ENCODE results near the gene NSUN5. TPM values are rescaled to one million over a fixed set of nuclear protein-coding genes. Genes with fewer than 3 reads are reported as not detected.
"Not testable (repeated sequence)": the region's sequence is repeated elsewhere in the genome, so short reads cannot be mapped to it uniquely, and the experiment has no call there.

The NSUN5 gene
- polyA plus RNA-seq, 3 donors from 2014 or later = 32.0 to 41.1 (median 32.6) TPM

- H3K27ac Mint-ChIP-seq; H3K27me3 Mint-ChIP-seq (ENCODE audit: low read depth in 3 of 3); H3K9me3 Mint-ChIP-seq: not testable (repeated sequence)
Observed at GRCh38 chr7:73318656-73319204, 10.1 kb upstream of the NSUN5 start.

GRCh38 chr7:73316521-73316920 lies 7.9 kb upstream of the NSUN5 start:
- Mint-ChIP-seq H3K27ac (no peak overlapping the region), H3K36me3 (no peaks in the 10 kb centered on the region), H3K4me1 (no peaks in the 10 kb centered on the region), H3K27me3 (ENCODE audit: low read depth in 3 of 3) (peaks cover under 1 to 2% (median 2%) of the 10 kb centered on the region in 3 donors), H3K9me3 (no peaks in the 10 kb centered on the region), H3K4me3 (no peak overlapping the region)
- no peak for DNase-seq

More at GRCh38 chr7:73318656-73319204, 10.1 kb upstream of the NSUN5 start:
- not testable (repeated sequence) for DNase-seq, H3K36me3 Mint-ChIP-seq, H3K4me1 Mint-ChIP-seq, H3K4me3 Mint-ChIP-seq

GRCh38 chr7:73314271-73314670 lies 5.6 kb upstream of the NSUN5 start:
- H3K36me3 Mint-ChIP-seq = no peaks in the 10 kb centered on the region
- H3K4me1 Mint-ChIP-seq = peaks cover 3 to 4% of the 10 kb centered on the region in 2 donors
- H3K27me3 Mint-ChIP-seq (ENCODE audit: low read depth in 3 of 3) = peaks cover 2 to 5% (median 2%) of the 10 kb centered on the region in 3 donors
- DNase-seq = no peak
- H3K4me3 Mint-ChIP-seq = no peak overlapping the region
- H3K27ac Mint-ChIP-seq = no peak overlapping the region
- no peaks in the 10 kb centered on the region for H3K9me3 Mint-ChIP-seq

GRCh38 chr7:73313521-73313906 lies 4.9 kb upstream of the NSUN5 start:
- H3K27ac Mint-ChIP-seq = no peak overlapping the region
- H3K4me3 Mint-ChIP-seq = no peak overlapping the region
- peaks cover 11 to 12% of the 10 kb centered on the region in 2 donors for H3K4me1 Mint-ChIP-seq
- H3K9me3 Mint-ChIP-seq = no peaks in the 10 kb centered on the region
- no peak for DNase-seq
- H3K27me3 Mint-ChIP-seq (ENCODE audit: low read depth in 3 of 3) = peaks cover 2 to 7% (median 5%) of the 10 kb centered on the region in 3 donors
- H3K36me3 Mint-ChIP-seq = peaks cover 0 to 3% (median 0%) of the 10 kb centered on the region in 3 donors

DNA sequence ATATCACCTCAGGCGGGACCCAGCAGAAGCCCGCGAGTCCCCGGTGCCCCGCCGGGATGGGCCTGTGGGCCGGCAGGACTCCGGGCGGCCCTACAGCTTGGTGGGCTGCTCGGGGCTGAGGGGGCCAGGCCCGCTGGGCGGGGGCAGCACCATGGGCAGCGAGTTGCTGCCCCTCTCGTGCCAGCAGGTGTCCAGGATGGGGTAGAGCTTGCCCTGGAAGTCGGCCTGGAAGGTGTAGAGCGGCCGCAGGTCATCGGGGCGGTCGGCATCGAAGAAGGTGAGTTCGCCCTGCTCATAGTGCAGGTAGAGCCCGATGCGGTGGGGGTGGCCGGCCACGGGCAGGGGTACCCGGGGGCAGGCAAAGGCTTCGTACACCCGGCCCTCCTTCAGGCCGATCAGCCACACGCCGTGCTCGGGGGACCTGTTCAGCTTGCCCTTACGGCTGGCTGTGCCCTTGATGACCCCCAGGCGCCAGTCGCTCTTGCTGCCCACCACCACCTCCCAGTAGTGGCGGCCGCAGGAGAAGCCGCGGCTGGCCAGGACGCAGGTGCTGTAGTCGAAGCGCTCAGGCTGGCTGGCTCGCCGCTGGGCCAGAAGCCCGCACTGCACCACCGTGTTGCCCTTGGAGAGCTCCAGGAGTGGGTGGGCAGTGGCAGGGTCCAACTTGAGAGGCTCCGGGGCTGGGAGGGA lies 4.3 kb upstream of the NSUN5 start:
- peaks cover 0 to 3% (median 0%) of the 10 kb centered on the region in 3 donors for H3K36me3 Mint-ChIP-seq
- no peaks in the 10 kb centered on the region for H3K9me3 Mint-ChIP-seq
- no peak overlapping the region for H3K4me3 Mint-ChIP-seq
- H3K27ac Mint-ChIP-seq = no peak overlapping the region
- DNase-seq = no peak
- H3K4me1 Mint-ChIP-seq = peaks cover 15% of the 10 kb centered on the region in 2 donors
- peaks cover 2 to 7% (median 5%) of the 10 kb centered on the region in 3 donors for H3K27me3 Mint-ChIP-seq (ENCODE audit: low read depth in 3 of 3)

DNA sequence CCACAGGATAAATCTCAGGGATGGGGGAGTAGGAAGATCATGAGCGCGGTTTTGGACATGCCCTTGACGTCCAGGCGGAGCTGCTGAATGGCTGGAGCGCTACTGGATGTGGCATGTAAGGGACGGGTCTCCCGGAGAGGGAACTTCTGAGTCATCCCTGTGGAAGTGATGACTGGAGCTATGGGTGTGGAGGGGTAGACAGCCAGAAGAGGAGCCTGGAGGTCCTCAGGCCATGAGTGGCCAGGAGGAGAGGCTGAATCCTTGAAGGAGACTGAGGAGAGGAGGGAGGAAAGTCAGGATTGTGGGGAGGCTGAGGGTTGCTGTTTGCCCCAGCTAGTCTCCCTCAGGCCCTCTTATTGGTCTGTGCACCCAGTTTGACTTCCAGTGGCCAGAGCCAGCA lies 2.8 kb upstream of the NSUN5 start:
- not testable (repeated sequence) for DNase-seq; H3K9me3 Mint-ChIP-seq; H3K27me3 Mint-ChIP-seq (ENCODE audit: low read depth in 3 of 3); H3K4me3 Mint-ChIP-seq; H3K27ac Mint-ChIP-seq
- Mint-ChIP-seq H3K4me1 (peaks cover 30 to 31% of the 10 kb centered on the region in 2 donors), H3K36me3 (peaks cover 0 to 10% (median 8%) of the 10 kb centered on the region in 3 donors)

DNA sequence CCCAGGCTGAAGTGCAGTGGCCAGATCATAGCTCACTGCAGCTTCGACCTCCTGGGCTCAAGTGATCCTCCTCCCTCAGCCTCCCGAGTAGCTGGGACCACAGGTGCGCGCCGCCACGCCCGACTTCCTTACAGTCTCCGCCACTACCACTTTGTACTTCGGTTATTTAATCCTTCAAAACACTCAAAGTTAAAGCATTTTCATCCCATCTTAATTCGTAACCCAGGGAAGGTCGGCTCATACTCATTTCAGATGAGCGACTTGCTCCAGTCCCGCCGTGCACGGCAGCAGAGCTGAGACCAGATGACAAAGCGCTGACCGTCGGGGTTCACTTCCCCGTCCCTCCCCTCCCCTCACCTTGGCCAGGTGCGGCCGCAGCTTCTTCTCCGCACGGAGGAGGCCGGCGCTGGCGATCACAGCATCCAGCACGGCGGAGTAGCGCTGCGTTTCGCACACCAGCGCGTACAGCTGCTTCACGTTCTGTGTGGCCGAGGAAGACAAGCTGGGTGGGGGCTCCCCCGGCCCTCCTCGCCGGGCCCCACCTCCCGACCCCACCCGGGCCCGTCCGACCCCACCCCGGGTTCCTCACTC lies 457 bp downstream of the NSUN5 start:
- no peak for DNase-seq
- no peaks in the 10 kb centered on the region for H3K9me3 Mint-ChIP-seq
- H3K4me3 Mint-ChIP-seq = peak overlapping the region; percentile 93 to 98 (median 97)
- H3K4me1 Mint-ChIP-seq = peaks cover 33 to 38% of the 10 kb centered on the region in 2 donors
- peaks cover 4 to 20% (median 15%) of the 10 kb centered on the region in 3 donors for H3K36me3 Mint-ChIP-seq
- peaks cover 0 to 8% (median 6%) of the 10 kb centered on the region in 3 donors for H3K27me3 Mint-ChIP-seq (ENCODE audit: low read depth in 3 of 3)
- peak overlapping the region; percentile 80 to 94 (median 90) for H3K27ac Mint-ChIP-seq

DNA sequence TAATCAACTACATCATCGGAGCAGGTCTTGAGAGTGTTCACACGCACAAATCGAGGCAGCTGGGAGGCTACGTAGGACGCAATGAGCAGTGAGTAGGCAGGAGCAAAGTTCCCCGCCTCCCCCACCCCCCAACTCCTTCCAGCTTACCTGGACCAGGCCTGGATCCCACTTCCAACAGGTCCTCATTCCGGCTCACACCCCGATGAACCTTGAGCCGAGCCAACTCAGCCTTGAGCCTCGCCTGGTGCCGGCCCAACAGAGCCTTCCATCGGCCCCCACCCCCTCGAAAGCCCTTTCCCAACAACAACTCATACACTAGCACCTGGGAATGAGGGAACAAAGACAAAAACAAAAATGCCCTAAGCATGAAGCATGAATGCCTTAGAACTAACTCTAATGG lies 1.2 kb downstream of the NSUN5 start:
- H3K36me3 Mint-ChIP-seq = peaks cover 4 to 24% (median 15%) of the 10 kb centered on the region in 3 donors
- peak overlapping the region; percentile 36 to 88 (median 78) for H3K27ac Mint-ChIP-seq
- H3K27me3 Mint-ChIP-seq (ENCODE audit: low read depth in 3 of 3) = peaks cover 0 to 8% (median 6%) of the 10 kb centered on the region in 3 donors
- no peak for DNase-seq
- H3K4me1 Mint-ChIP-seq = peaks cover 33 to 38% of the 10 kb centered on the region in 2 donors
- no peaks in the 10 kb centered on the region for H3K9me3 Mint-ChIP-seq
- peak overlapping the region; percentile 93 to 98 (median 97) for H3K4me3 Mint-ChIP-seq

GRCh38 chr7:73304612-73305387 lies 3.8 kb downstream of the NSUN5 start:
- H3K27me3 Mint-ChIP-seq (ENCODE audit: low read depth in 3 of 3); DNase-seq; H3K27ac Mint-ChIP-seq; H3K9me3 Mint-ChIP-seq: not testable (repeated sequence)
- H3K4me3 Mint-ChIP-seq = peak overlapping the region in 1 of 5 donors; percentile 24
- peaks cover 4 to 24% (median 15%) of the 10 kb centered on the region in 3 donors for H3K36me3 Mint-ChIP-seq
- peaks cover 33 to 38% of the 10 kb centered on the region in 2 donors for H3K4me1 Mint-ChIP-seq

DNA sequence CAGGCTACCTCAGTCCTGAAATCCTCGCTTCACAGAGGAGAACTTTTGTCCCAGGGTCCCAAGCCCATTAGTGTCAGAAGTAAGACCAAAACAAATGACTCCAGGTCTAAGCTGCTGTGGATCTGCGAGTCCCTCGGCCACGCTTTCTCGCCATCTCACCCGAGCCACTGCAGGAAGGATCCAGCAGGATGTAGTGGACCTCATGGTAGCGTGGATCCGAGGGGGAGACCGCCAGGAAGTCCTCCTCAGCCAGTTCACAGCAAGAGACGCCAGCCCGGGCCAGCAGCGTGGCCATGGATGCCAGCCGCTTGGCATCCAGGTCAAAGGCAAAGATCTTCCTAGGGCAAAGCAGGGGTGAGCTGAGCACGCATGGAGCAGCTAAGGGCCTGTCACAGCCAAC lies 4.6 kb downstream of the NSUN5 start:
- H3K27ac Mint-ChIP-seq = no peak overlapping the region
- peaks cover 0 to 3% (median 2%) of the 10 kb centered on the region in 3 donors for H3K27me3 Mint-ChIP-seq (ENCODE audit: low read depth in 3 of 3)
- DNase-seq = no peak
- H3K4me1 Mint-ChIP-seq = peaks cover 27 to 33% of the 10 kb centered on the region in 2 donors
- no peak overlapping the region for H3K4me3 Mint-ChIP-seq
- H3K36me3 Mint-ChIP-seq = peaks cover 4 to 24% (median 15%) of the 10 kb centered on the region in 3 donors
- H3K9me3 Mint-ChIP-seq = no peaks in the 10 kb centered on the region

DNA sequence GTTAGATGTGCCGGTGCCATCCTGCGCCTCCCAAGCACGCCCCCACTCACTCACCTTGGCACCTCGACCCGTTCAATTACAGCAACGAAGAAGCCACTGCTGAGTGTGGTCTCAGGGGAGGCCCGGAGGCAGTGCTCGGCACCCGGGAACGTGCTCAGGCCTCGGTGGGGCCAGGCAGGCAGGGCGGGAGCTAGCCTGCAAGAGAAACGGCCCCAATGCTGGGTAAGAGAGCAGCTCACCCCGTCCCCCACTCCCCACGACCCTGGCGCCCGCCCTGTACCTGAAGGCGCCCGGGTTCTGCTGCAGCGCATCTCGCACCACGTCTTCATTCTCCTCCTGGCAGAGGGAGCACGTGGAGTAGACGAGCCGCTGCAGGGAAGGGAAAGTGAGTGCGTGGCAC lies 5.1 kb downstream of the NSUN5 start:
- Mint-ChIP-seq H3K4me3 (no peak overlapping the region), H3K36me3 (peaks cover 4 to 24% (median 11%) of the 10 kb centered on the region in 3 donors), H3K27me3 (ENCODE audit: low read depth in 3 of 3) (peaks cover 0 to 2% (median 0%) of the 10 kb centered on the region in 3 donors), H3K27ac (no peak overlapping the region), H3K9me3 (no peaks in the 10 kb centered on the region), H3K4me1 (peaks cover 22 to 28% of the 10 kb centered on the region in 2 donors)
- no peak for DNase-seq

DNA sequence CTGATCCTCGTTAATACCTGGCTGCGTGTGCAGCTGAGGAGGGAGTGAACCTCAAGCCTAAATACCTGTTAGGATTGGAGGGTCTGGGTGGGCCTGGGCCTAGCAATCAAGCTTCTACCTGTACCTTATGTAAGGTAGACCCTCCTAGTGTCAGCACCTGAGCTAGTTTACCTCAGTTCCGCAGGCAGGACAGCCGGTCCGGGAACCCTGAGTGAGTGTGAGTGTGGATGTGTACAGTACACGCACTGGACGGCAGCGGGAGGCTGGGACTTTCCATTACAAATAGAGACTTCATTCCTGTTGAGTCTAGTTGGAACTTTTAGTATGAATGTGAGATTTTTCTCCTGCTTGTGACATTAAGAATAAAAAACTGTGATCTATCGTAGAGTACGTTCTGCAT lies 5.8 kb downstream of the NSUN5 start:
- peaks cover 17 to 22% of the 10 kb centered on the region in 2 donors for H3K4me1 Mint-ChIP-seq
- not testable (repeated sequence) for H3K27ac Mint-ChIP-seq, H3K4me3 Mint-ChIP-seq

GRCh38 chr7:73301108-73301507 lies 7.5 kb downstream of the NSUN5 start:
- not testable (repeated sequence) for H3K4me1 Mint-ChIP-seq; H3K27ac Mint-ChIP-seq; H3K27me3 Mint-ChIP-seq (ENCODE audit: low read depth in 3 of 3); H3K4me3 Mint-ChIP-seq; DNase-seq; H3K9me3 Mint-ChIP-seq
- peaks cover 3 to 15% (median 4%) of the 10 kb centered on the region in 3 donors for H3K36me3 Mint-ChIP-seq

More for the DNA sequence above, 5.8 kb downstream of the NSUN5 start:
- H3K27me3 Mint-ChIP-seq (ENCODE audit: low read depth in 3 of 3); H3K9me3 Mint-ChIP-seq; DNase-seq: not testable (repeated sequence)
- H3K36me3 Mint-ChIP-seq = peaks cover 4 to 24% (median 11%) of the 10 kb centered on the region in 3 donors

Measured in immature natural killer cell (primary cell).